BLaER1 (cell line): ENCODE measurements around the gene ETNPPL.

Experiments used
- H3K27ac ChIP-seq: shearing (Covaris generic); formaldehyde crosslinking; 2 replicates; pipeline ENCODE4 v1.8.1; 2022
- H3K27me3 ChIP-seq: shearing (Covaris generic); formaldehyde crosslinking; 2 replicates; pipeline ENCODE4 v1.8.1; 2022
- H3K36me3 ChIP-seq: shearing (Covaris generic); formaldehyde crosslinking; 2 replicates; pipeline ENCODE4 v1.8.1; 2022
- H3K4me1 ChIP-seq: shearing (Covaris generic); formaldehyde crosslinking; 2 replicates; pipeline ENCODE4 v1.8.1; 2022
- H3K4me2 ChIP-seq: shearing (Covaris generic); formaldehyde crosslinking; 2 replicates; pipeline ENCODE4 v1.8.1; 2022
- H3K4me3 ChIP-seq: shearing (Covaris generic); formaldehyde crosslinking; 2 replicates; pipeline ENCODE4 v1.8.1; 2022
- H3K9ac ChIP-seq: shearing (Covaris generic); formaldehyde crosslinking; 2 replicates; pipeline ENCODE4 v1.8.1; 2022
- H3K9me3 ChIP-seq: shearing (Covaris generic); formaldehyde crosslinking; 2 replicates; pipeline ENCODE4 v1.8.1; 2022
- H4K20me1 ChIP-seq: shearing (Covaris generic); formaldehyde crosslinking; 2 replicates; pipeline ENCODE4 v1.8.1; 2022
- Cebpa-rat ChIP-seq: shearing (Covaris generic); IDR thresholded peaks from 2 replicates; pipeline ENCODE4 v1.8.1; 2022

ETNPPL gene

GRCh38 chr4:108763986-108764385 lies 1.1 kb upstream of the ETNPPL start:
- H3K4me3 ChIP-seq: no peak overlapping the region
- no peaks in the 10 kb centered on the region for H3K4me1 ChIP-seq
- H3K9ac ChIP-seq: no peak overlapping the region
- H3K36me3 ChIP-seq: no peaks in the 10 kb centered on the region
- no peak overlapping the region for H3K27ac ChIP-seq
- no peaks in the 10 kb centered on the region for H4K20me1 ChIP-seq
- peaks cover 24% of the 10 kb centered on the region for H3K27me3 ChIP-seq
- no peak overlapping the region for H3K4me2 ChIP-seq
- TF ChIP-seq Cebpa-rat: no peak
- H3K9me3 ChIP-seq: peaks cover 40% of the 10 kb centered on the region

DNA sequence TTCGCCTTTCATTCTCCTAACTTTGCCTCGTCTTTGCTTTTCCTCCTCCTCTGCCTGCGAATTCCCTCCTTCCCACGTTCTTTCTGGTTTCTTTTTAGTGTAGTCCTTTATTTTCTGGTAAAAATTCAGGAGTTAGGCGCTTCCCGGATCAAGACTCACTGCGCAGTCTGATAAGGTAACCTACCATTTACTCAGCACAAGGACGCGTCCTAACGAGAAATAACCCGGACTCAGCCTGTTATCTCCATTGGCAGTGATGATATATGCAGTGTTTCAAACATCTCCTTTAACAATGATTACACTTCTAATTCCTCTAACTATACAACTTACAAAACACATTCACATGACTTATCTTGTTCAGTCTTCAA lies 357 bp upstream of the ETNPPL start:
- Histone ChIP-seq H3K4me3 (peak overlapping the region; percentile 39; the same call in 1 of the 2 replicates), H3K36me3 (no peaks in the 10 kb centered on the region), H3K27ac (no peak overlapping the region), H3K27me3 (peaks cover 24% of the 10 kb centered on the region), H3K4me2 (no peak overlapping the region), H4K20me1 (no peaks in the 10 kb centered on the region), H3K9ac (no peak overlapping the region), H3K9me3 (peaks cover 40% of the 10 kb centered on the region), H3K4me1 (no peaks in the 10 kb centered on the region)
- no peak for TF ChIP-seq Cebpa-rat

GRCh38 chr4:108758498-108758897 lies 4.4 kb downstream of the ETNPPL start:
- TF ChIP-seq Cebpa-rat: no peak
- Histone ChIP-seq H3K27me3 (peaks cover 24% of the 10 kb centered on the region), H4K20me1 (no peaks in the 10 kb centered on the region), H3K9me3 (peaks cover 23% of the 10 kb centered on the region), H3K27ac (no peak overlapping the region), H3K4me1 (no peaks in the 10 kb centered on the region), H3K4me3 (no peak overlapping the region), H3K36me3 (no peaks in the 10 kb centered on the region), H3K4me2 (no peak overlapping the region), H3K9ac (no peak overlapping the region)

DNA sequence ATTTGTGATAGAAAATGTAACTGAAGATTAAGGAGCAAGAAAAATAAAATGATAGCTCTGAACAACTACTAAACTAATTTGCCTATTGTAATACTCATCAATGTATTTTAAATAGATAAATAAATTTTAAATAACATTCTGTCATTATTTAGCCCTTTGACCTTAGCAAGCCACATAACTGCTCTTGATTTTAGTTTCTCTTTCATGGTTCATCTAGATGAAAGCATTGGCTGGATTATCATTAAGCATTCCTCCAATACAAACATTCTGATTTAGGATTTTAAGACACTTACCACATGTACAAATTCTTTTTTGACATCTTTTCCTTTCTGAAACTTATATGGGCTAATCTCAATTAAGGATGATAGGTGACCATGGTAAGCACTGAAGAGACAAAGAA lies 8.5 kb downstream of the ETNPPL start:
- H3K9ac ChIP-seq: no peak overlapping the region
- TF ChIP-seq Cebpa-rat: no peak
- no peaks in the 10 kb centered on the region for H3K27me3 ChIP-seq
- no peak overlapping the region for H3K27ac ChIP-seq
- H3K4me1 ChIP-seq: no peaks in the 10 kb centered on the region
- no peaks in the 10 kb centered on the region for H3K36me3 ChIP-seq
- H3K4me2 ChIP-seq: no peak overlapping the region
- H3K4me3 ChIP-seq: no peak overlapping the region
- no peaks in the 10 kb centered on the region for H4K20me1 ChIP-seq
- H3K9me3 ChIP-seq: no peaks in the 10 kb centered on the region

DNA sequence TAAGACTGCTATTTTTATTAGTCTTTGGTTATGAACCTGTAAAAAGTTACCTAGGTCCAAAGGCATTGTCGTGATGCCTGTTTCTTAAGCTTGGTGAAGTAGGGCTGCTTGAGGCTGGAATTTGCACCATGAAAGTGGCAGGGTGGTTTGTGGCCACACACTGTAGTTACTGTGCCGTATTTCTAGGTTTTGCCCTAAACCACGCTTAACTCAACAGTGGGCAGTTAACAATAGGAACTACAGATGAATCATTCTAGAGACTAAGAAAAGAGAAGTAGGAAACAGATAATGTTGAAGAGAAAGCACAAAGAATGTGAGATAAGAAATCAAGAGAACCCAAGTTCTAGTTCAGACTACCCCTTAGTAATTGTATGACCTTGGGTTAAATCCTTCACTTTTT lies 11.5 kb downstream of the ETNPPL start:
- Histone ChIP-seq H3K4me2 (no peak overlapping the region), H3K36me3 (no peaks in the 10 kb centered on the region), H3K9me3 (no peaks in the 10 kb centered on the region), H3K27ac (no peak overlapping the region), H3K27me3 (no peaks in the 10 kb centered on the region), H3K9ac (no peak overlapping the region), H4K20me1 (no peaks in the 10 kb centered on the region), H3K4me1 (no peaks in the 10 kb centered on the region), H3K4me3 (no peak overlapping the region)
- no peak for TF ChIP-seq Cebpa-rat

- no peaks in the 10 kb centered on the region for H3K9me3 ChIP-seq
- TF ChIP-seq Cebpa-rat: no peak
- H3K4me1 ChIP-seq: no peaks in the 10 kb centered on the region
- H3K27me3 ChIP-seq: no peaks in the 10 kb centered on the region
- no peak overlapping the region for H3K4me3 ChIP-seq
- H3K4me2 ChIP-seq: no peak overlapping the region
- H3K9ac ChIP-seq: no peak overlapping the region
- H3K27ac ChIP-seq: no peak overlapping the region
- H3K36me3 ChIP-seq: no peaks in the 10 kb centered on the region
- H4K20me1 ChIP-seq: no peaks in the 10 kb centered on the region
Observed at GRCh38 chr4:108749119-108749518, 13.7 kb downstream of the ETNPPL start.

- Histone ChIP-seq H3K9ac (no peak overlapping the region), H4K20me1 (no peaks in the 10 kb centered on the region), H3K4me1 (no peaks in the 10 kb centered on the region), H3K4me2 (no peak overlapping the region), H3K36me3 (no peaks in the 10 kb centered on the region), H3K4me3 (no peak overlapping the region), H3K27me3 (no peaks in the 10 kb centered on the region), H3K9me3 (no peaks in the 10 kb centered on the region), H3K27ac (no peak overlapping the region)
- TF ChIP-seq Cebpa-rat: no peak
Observed at GRCh38 chr4:108746511-108746910, 16.3 kb downstream of the ETNPPL start.

GRCh38 chr4:108744307-108744706 lies 18.5 kb downstream of the ETNPPL start:
- Histone ChIP-seq H3K27ac (no peak overlapping the region), H4K20me1 (no peaks in the 10 kb centered on the region), H3K27me3 (no peaks in the 10 kb centered on the region), H3K4me2 (no peak overlapping the region), H3K36me3 (no peaks in the 10 kb centered on the region), H3K9me3 (no peaks in the 10 kb centered on the region), H3K4me1 (no peaks in the 10 kb centered on the region), H3K9ac (no peak overlapping the region), H3K4me3 (no peak overlapping the region)
- no peak for TF ChIP-seq Cebpa-rat

DNA sequence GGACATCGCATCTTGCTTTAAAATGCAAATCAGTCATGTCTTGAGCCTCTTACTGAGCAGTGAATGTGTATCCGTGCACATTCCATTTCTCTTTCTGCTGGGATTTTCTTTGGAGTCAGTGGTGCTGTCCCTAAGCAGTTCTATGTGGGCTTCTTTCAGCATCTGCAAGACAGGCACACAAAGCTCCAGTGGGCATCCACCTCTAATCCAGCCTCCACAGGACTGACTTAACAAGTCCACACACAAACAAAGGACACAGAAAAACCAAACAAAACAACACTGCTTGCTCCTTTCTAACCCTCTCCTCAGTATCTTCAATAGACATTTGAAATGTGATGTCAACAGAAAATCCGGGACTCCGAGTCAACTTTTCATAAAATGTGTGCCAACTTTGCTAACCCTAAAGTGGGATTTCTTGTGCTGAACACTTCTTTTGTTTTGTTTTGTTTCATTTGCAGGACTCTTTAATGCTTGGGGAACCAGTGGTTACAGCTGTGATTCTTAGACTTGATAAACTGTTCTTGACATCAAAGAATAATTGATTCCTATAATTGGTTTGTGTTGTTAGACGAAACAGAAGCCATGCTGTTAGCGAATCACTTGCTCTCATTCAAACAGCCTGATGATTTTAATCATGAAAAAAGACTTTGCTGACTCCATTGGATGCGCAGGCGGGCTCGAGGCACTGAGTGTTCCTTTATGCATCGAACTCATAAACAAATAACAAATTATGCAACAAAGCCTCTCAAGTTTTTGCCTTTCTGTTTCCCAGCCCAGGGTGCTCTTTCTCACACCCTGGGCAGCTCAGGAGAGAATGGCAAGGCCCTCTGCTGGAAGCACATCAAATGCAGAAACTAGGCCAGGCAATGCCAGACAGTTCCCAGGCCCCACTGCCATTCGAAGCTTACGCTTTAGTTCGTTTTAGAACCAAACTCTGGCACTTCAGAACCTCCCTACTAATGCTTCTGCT lies 20.1 kb downstream of the ETNPPL start:
- H3K4me1 ChIP-seq: no peaks in the 10 kb centered on the region
- H4K20me1 ChIP-seq: no peaks in the 10 kb centered on the region
- no peak overlapping the region for H3K4me2 ChIP-seq
- no peak overlapping the region for H3K27ac ChIP-seq
- no peak for TF ChIP-seq Cebpa-rat
- H3K27me3 ChIP-seq: no peaks in the 10 kb centered on the region
- no peaks in the 10 kb centered on the region for H3K9me3 ChIP-seq
- H3K4me3 ChIP-seq: no peak overlapping the region
- no peak overlapping the region for H3K9ac ChIP-seq
- H3K36me3 ChIP-seq: no peaks in the 10 kb centered on the region

- Histone ChIP-seq H3K36me3 (no peaks in the 10 kb centered on the region), H3K4me3 (no peak overlapping the region), H3K4me2 (no peak overlapping the region), H3K27me3 (no peaks in the 10 kb centered on the region), H3K9me3 (no peaks in the 10 kb centered on the region), H3K4me1 (no peaks in the 10 kb centered on the region), H3K9ac (no peak overlapping the region), H3K27ac (no peak overlapping the region), H4K20me1 (no peaks in the 10 kb centered on the region)
- TF ChIP-seq Cebpa-rat: no peak
Observed at GRCh38 chr4:108738003-108738706, 24.7 kb downstream of the ETNPPL start.
